ENCODE measurements around the gene KRTAP20-1. TPM values are rescaled to one million over a fixed set of nuclear protein-coding genes. Genes with fewer than 3 reads are reported as not detected.

The KRTAP20-1 gene
- total and polyA plus RNA-seq, 4 donors, result not detected

DNA sequence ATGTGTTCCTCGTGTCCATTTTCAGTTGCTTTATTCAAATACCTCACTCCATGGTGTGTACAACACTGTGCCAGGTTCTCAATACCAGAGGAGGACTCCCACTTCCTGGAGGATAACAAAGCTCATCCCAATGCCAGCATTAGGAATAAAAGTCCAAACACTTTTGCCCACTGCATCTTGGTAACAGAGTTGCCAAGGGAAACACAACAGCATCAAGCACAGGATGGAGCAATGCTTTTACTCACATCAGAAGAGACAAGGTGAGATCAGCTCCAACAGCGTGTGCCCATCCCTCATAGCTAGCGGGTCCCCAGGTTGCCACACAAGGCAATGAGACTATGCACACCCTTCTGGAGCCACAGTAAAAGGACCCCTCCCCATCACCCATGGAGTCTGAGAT lies 7.1 kb downstream of the KRTAP20-1 start:
- WGBS, result 78% methylated on average over 3 of the region's 3 CpGs
- no peak for DNase-seq (ENCODE audit: low spot score)
- H3K27me3 ChIP-seq (ENCODE audit: control insufficient read depth in 4 of 4, insufficient read depth in 4 of 4, low read length in 3 of 4), result no peaks in the 10 kb centered on the region
- H3K9ac ChIP-seq (ENCODE audit: low read depth in 1 of 2, low read length in 2 of 2), result no peak overlapping the region
- H3K36me3 ChIP-seq (ENCODE audit: control insufficient read depth in 4 of 4, insufficient read depth in 3 of 4, low read depth in 1 of 4, low read length in 3 of 4), result no peaks in the 10 kb centered on the region
- no peaks in the 10 kb centered on the region for H3K9me3 ChIP-seq (ENCODE audit: control insufficient read depth in 4 of 4, low read length in 3 of 4)
- TF ChIP-seq JUND (IDR thresholded peaks at IDR 0.05), result no peak
- TF ChIP-seq HNF4A (conservative IDR thresholded peaks at IDR 0.05), result no peak
- no peak for TF ChIP-seq NR2F2 (IDR thresholded peaks at IDR 0.05)
- no peak for TF ChIP-seq YY1 (IDR thresholded peaks at IDR 0.05)
- TF ChIP-seq TAF1 (conservative IDR thresholded peaks at IDR 0.05), result no peak
- H3K27ac ChIP-seq (ENCODE audit: low read depth in 1 of 2, low read length in 2 of 2), result no peak overlapping the region
- H3K4me1 ChIP-seq (ENCODE audit: control insufficient read depth in 4 of 4, insufficient read depth in 4 of 4, low read length in 3 of 4), result no peaks in the 10 kb centered on the region
- H3K4me3 ChIP-seq (ENCODE audit: low read depth in 1 of 3, low read length in 3 of 3), result no peak overlapping the region

DNA sequence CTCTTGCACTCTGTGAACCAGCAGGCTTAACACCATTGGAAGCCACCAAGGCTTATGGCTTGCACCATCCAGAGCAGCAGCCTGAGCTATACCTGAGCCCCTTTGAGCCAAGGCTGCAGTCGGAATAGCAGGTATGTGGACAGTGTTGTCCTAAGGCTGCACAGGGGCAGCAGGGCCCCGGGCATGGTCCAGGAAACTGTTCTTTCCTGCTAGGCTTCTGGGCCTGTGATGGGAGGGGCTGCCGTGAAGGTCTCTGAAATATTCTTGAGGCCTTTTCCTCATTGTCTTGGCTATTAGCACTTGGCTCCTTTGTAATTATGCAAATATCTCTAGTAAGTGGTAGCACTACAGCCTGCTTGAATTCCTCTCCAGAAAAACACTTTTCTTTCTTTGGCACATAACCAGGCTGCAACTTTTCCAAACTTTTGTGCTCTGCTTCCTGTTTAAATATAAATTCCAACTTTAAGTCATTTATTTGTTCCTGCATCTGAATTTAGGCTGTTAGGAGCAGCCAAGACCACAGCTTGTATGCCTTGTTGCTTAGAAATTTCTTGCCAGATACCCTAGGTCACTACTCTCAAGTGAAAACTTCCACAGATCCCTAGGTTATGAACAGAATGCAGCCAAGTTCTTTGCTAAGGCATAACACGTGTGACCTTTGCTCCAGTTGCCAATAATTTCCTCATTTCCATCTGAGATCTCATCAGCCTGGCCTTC lies 9.4 kb downstream of the KRTAP20-1 start:
- H3K9me3 ChIP-seq (ENCODE audit: control insufficient read depth in 4 of 4, low read length in 3 of 4), result no peaks in the 10 kb centered on the region
- H3K4me3 ChIP-seq (ENCODE audit: low read depth in 1 of 3, low read length in 3 of 3), result no peak overlapping the region
- no peaks in the 10 kb centered on the region for H3K36me3 ChIP-seq (ENCODE audit: control insufficient read depth in 4 of 4, insufficient read depth in 3 of 4, low read depth in 1 of 4, low read length in 3 of 4)
- no peaks in the 10 kb centered on the region for H3K27me3 ChIP-seq (ENCODE audit: control insufficient read depth in 4 of 4, insufficient read depth in 4 of 4, low read length in 3 of 4)
- WGBS, result 68% methylated on average over 4 of the region's 4 CpGs
- no peaks in the 10 kb centered on the region for H3K4me1 ChIP-seq (ENCODE audit: control insufficient read depth in 4 of 4, insufficient read depth in 4 of 4, low read length in 3 of 4)
- TF ChIP-seq HNF4G (IDR thresholded peaks at IDR 0.05) (no peak), FOXA1 (IDR thresholded peaks at IDR 0.05) (no peak), SP1 (IDR thresholded peaks at IDR 0.05) (no peak), JUND (IDR thresholded peaks at IDR 0.05) (no peak)
- TF ChIP-seq, protein P1, sequence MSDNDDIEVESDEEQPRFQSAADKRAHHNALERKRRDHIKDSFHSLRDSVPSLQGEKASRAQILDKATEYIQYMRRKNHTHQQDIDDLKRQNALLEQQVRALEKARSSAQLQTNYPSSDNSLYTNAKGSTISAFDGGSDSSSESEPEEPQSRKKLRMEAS (IDR thresholded peaks at IDR 0.05), result no peak
- TF ChIP-seq, protein P2, sequence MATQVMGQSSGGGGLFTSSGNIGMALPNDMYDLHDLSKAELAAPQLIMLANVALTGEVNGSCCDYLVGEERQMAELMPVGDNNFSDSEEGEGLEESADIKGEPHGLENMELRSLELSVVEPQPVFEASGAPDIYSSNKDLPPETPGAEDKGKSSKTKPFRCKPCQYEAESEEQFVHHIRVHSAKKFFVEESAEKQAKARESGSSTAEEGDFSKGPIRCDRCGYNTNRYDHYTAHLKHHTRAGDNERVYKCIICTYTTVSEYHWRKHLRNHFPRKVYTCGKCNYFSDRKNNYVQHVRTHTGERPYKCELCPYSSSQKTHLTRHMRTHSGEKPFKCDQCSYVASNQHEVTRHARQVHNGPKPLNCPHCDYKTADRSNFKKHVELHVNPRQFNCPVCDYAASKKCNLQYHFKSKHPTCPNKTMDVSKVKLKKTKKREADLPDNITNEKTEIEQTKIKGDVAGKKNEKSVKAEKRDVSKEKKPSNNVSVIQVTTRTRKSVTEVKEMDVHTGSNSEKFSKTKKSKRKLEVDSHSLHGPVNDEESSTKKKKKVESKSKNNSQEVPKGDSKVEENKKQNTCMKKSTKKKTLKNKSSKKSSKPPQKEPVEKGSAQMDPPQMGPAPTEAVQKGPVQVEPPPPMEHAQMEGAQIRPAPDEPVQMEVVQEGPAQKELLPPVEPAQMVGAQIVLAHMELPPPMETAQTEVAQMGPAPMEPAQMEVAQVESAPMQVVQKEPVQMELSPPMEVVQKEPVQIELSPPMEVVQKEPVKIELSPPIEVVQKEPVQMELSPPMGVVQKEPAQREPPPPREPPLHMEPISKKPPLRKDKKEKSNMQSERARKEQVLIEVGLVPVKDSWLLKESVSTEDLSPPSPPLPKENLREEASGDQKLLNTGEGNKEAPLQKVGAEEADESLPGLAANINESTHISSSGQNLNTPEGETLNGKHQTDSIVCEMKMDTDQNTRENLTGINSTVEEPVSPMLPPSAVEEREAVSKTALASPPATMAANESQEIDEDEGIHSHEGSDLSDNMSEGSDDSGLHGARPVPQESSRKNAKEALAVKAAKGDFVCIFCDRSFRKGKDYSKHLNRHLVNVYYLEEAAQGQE (IDR thresholded peaks at IDR 0.05), result no peak
- no peak overlapping the region for H3K27ac ChIP-seq (ENCODE audit: low read depth in 1 of 2, low read length in 2 of 2)
- H3K9ac ChIP-seq (ENCODE audit: low read depth in 1 of 2, low read length in 2 of 2), result no peak overlapping the region
- DNase-seq (ENCODE audit: low spot score), result no peak

DNA sequence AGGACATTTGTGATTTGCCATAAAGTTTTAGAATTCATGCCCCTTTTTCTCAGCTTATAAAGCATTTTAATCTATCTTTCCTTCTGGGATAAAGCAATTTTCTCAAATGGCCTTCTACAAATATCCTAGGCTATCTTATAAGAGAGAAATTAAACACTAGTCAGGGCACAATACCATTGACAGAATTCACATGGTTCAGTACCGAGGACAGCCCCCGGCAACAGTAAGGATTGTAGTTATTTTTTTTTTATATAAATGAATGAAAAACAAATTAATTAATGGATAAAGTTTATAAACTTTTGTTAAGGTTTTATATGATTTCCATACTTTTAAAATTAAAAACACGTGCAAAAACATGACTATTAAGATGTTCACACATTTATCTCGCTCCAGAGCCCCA lies 11.9 kb downstream of the KRTAP20-1 start:
- TF ChIP-seq RAD21 (IDR thresholded peaks at IDR 0.05) (no peak), YY1 (IDR thresholded peaks at IDR 0.05) (no peak), FOXA1 (IDR thresholded peaks at IDR 0.05) (no peak)
- TF ChIP-seq, protein P2 (IDR thresholded peaks at IDR 0.05), result no peak
- DNase-seq (ENCODE audit: low spot score), result no peak
- H3K4me1 ChIP-seq (ENCODE audit: control insufficient read depth in 4 of 4, insufficient read depth in 4 of 4, low read length in 3 of 4), result no peaks in the 10 kb centered on the region
- no peak overlapping the region for H3K27ac ChIP-seq (ENCODE audit: low read depth in 1 of 2, low read length in 2 of 2)
- no peaks in the 10 kb centered on the region for H3K9me3 ChIP-seq (ENCODE audit: control insufficient read depth in 4 of 4, low read length in 3 of 4)
- no peaks in the 10 kb centered on the region for H3K36me3 ChIP-seq (ENCODE audit: control insufficient read depth in 4 of 4, insufficient read depth in 3 of 4, low read depth in 1 of 4, low read length in 3 of 4)
- H3K27me3 ChIP-seq (ENCODE audit: control insufficient read depth in 4 of 4, insufficient read depth in 4 of 4, low read length in 3 of 4), result no peaks in the 10 kb centered on the region
- 59% methylated on average over 4 of the region's 4 CpGs for WGBS
- no peak overlapping the region for H3K9ac ChIP-seq (ENCODE audit: low read depth in 1 of 2, low read length in 2 of 2)
- no peak overlapping the region for H3K4me3 ChIP-seq (ENCODE audit: low read depth in 1 of 3, low read length in 3 of 3)
